Mammary epithelial cell (primary cell): ENCODE data around the gene CNTN5.

Source experiments
- CTCF ChIP-seq, 2 donors: IDR thresholded peaks in 1 of 2; conservative IDR thresholded peaks in 1 of 2; 2 replicates each; pipeline ENCODE4 v1.5.1; 2011 to 2012; ENCODE audit warnings: inconsistent platforms in 2 of 2, low read length in 2 of 2, mild to moderate bottlenecking in 2 of 2, control low read depth in 1 of 2, low read depth in 1 of 2; ENCODE audit not compliant: insufficient read depth in 1 of 2; ENCODE audit errors: extremely low read depth in 1 of 2
- EZH2 ChIP-seq: IDR thresholded peaks from 2 replicates; pipeline ENCODE4 v1.6.1; 2012; ENCODE audit warnings: low read length, inconsistent platforms, borderline replicate concordance

DNA sequence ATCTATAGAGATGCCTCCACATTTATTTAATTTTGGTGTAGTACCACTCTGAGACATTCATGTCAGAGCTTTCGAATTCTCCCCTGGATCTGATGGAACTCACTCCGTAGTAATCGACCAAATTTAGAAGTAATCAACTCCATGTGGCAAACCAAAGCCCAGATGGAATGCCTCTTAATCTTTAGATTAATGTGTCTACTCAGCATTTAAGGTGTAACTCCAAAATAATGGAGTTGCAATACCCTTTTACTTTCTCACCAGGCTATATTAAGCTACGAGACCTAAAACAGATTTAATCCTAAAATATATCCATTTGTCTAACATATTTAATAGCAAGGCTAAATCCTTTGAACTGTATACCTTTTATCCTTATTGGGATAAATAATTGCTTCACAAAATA, 473.3 kb downstream of the CNTN5 start:
- TF ChIP-seq CTCF (conservative IDR thresholded peaks at IDR 0.05 in 1 of 2, IDR thresholded peaks at IDR 0.05 in 1 of 2; ENCODE audit: extremely low read depth in 1 of 2, insufficient read depth in 1 of 2, low read depth in 1 of 2, low read length in 2 of 2): no peak
- no peak for TF ChIP-seq EZH2
